Activated CD8-positive, alpha-beta memory T cell treated with anti-CD3 and anti-CD28 coated beads, Interleukin-2, amount 10 ng/mL, durations not matched to agents 7 days and 5 days (primary cell): ENCODE data around the gene RNPEP. TPM values are rescaled to one million over a fixed set of nuclear protein-coding genes. Genes with fewer than 3 reads are reported as not detected.
"Not testable (repeated sequence)": the region's sequence is repeated elsewhere in the genome, so short reads cannot be mapped to it uniquely, and the experiment has no call there.

Experiments used
- ATAC-seq: fragments of 150-1000 bp; cut with Tn5 transposase; one replicate; pipeline ENCODE4 v1.10.0; 2021; ENCODE audit warnings: moderate library complexity
- CTCF ChIA-PET: fragments of 350-600 bp; sonication (Branson Sonifier 250); formaldehyde crosslinking; loops from one replicate; lab custom pipeline; 2021; ENCODE audit warnings: antibody characterized with exemption; lab: Charles Lee
- DNase-seq: peaks from one replicate; pipeline ENCODE4 v3.0.0-alpha.2; 2020
- H3K27ac Mint-ChIP-seq: one replicate; pipeline ENCODE4 v1.8.0; 2021; ENCODE audit warnings: mild to moderate bottlenecking, mixed read lengths
- H3K27me3 Mint-ChIP-seq: one replicate; pipeline ENCODE4 v1.8.0; 2021; ENCODE audit warnings: mixed read lengths
- H3K36me3 Mint-ChIP-seq: one replicate; pipeline ENCODE4 v1.8.0; 2021; ENCODE audit warnings: mild to moderate bottlenecking, mixed read lengths
- H3K4me1 Mint-ChIP-seq: one replicate; pipeline ENCODE4 v1.8.0; 2021; ENCODE audit warnings: mixed read lengths
- H3K4me3 Mint-ChIP-seq: one replicate; pipeline ENCODE4 v1.8.0; 2021; ENCODE audit warnings: mild to moderate bottlenecking, moderate library complexity, mixed read lengths
- H3K9me3 Mint-ChIP-seq: one replicate; pipeline ENCODE4 v1.8.0; 2022; ENCODE audit warnings: low read depth, mixed read lengths
- total RNA-seq, 2 experiments: library from RNA; stranded (reverse); gene quantifications; one replicate each; pipeline ENCODE4 v1.2.3, GENCODE V29; 2021

The RNPEP gene
- total RNA-seq, 2 experiments from 2014 or later: 38.3 to 40.4 TPM

DNA sequence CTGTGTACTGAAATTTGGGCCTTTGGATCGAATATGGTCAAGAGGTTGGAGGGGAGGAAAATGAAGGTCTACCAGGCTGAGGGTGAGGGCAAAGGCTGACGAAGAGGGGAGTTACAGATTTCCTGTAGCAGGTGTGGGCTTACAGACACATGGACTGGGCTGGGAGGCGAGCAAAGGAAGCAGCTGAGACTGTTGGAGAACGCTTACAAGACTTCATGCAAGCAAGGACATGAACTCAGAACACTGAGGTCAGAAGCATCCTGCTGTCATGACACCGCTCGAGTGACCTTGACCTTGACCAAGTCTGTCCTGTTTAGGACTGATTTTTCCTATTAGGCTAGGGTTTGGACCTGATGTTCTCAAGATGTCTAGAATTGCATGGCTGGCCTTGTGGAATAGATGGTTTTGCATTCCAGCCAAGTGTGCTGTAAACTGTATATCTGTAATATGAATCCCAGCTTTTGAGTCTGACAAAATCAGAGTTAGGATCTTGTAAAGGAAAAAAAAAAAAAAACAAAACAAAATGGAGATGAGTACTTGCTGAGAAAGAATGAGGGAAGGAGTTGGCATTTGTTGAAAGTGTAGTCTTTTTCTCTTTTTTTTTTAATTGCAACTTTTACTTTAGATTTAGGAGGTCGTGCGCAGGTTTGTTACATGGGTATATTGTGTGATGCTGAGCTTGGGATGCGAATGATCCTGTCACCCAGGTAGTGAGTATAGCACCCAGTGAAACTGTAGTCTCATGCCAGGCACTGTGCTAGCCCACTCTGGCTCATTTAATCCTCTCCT lies 33.8 kb downstream of the RNPEP start:
- Mint-ChIP-seq H3K9me3 (no peaks in the 10 kb centered on the region), H3K36me3 (no peaks in the 10 kb centered on the region), H3K4me1 (peaks cover 5% of the 10 kb centered on the region), H3K27ac (no peak overlapping the region), H3K4me3 (no peak overlapping the region), H3K27me3 (peaks cover 4% of the 10 kb centered on the region)
- ATAC-seq (no peak), DNase-seq (no peak)
- CTCF ChIA-PET: interaction anchor here (0.9 to 1.2 kb wide), 2 partner anchors 14 to 17 kb away, joined by 3 read pairs; no protein-coding TSS in a partner anchor

DNA sequence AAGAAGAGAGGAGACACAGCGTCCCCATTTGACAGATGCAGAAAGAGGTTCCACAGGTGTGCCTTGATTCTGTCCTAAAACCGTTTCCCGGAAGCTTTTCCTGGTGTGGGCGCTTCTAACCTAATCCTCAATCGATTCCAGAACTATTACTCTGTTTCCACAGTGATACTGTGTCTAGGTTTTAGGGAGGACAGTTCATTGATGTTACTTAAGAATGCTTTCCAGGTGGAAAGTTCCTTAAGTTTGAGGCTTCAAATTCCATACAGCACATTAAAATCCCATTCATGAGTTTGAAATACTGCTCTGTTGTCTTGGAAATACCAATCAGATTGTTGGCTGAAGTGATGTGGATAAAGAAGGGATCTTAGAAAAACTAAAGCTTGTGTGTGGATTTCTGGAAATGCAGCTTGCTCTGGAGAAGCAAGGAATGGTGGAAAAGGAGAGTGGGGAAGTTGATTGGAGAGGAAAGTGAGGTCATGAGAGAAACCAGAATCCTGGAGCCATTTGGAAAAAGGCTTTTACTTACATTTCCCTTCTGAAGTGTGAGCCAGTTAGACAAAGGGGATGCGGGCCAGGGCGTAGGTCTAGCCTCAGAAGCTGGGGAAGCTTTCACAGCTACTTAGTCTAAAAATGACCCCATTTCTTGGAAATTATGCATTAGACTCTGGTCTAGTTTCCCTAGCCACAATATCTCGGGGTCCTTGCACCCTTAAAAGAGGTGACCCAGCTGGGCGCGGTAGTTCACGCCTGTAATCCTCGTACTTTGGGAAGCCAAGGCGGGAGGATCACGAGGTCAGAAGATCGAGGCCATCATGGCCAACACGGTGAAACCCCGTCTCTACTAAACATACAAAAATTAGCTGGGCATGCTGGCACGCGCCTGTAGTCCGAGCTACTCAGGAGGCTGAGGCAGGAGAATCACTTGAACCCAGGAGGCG lies 34.6 kb downstream of the RNPEP start:
- Mint-ChIP-seq H3K27ac (no peak overlapping the region), H3K9me3 (no peaks in the 10 kb centered on the region), H3K4me1 (peaks cover 5% of the 10 kb centered on the region), H3K4me3 (no peak overlapping the region), H3K36me3 (no peaks in the 10 kb centered on the region), H3K27me3 (peaks cover 7% of the 10 kb centered on the region)
- ATAC-seq: no peak
- CTCF ChIA-PET: interaction anchor here (0.8 kb wide), 1 partner anchor 8 kb away, joined by 3 read pairs; no protein-coding TSS in a partner anchor
- no peak for DNase-seq

DNA sequence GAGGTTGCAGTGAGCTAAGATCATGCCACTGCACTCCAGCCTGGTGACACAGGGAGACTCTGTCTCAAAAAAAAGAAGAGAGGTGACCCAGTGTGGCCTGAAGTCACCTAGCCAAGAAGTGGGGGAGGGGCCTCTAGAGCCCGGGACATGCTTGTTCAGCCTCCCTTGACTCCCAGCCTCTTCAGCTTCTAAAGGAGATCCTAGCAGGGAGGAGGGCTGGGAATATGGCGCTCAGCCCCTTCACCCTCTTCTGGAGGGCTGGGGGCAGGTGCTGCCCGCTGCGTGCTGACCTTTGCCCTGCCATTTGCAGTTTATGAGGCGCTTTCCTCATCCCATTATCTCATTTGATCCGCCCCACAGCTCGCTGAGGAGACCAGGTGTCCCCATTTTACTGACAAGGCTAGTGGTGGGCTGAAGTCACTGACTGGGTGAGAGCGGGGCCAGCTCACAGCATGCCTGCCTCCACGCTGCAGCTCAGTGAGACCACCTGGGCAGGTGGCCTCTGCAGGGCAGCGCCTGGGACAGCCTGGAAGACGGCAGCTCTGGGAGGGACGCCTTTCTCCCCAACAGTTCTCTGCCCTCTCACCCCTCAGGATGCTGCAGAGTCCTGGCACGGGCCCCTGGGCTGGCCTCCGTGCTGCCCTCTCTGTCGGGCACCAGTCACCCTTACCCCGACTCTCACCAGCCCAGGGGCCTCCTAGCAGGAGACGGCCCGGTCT lies 35.5 kb downstream of the RNPEP start:
- Mint-ChIP-seq H3K36me3 (no peaks in the 10 kb centered on the region), H3K27me3 (peaks cover 7% of the 10 kb centered on the region), H3K9me3 (no peaks in the 10 kb centered on the region), H3K4me3 (no peak overlapping the region), H3K4me1 (peaks cover 5% of the 10 kb centered on the region), H3K27ac (no peak overlapping the region)
- CTCF ChIA-PET: no interaction called here
- DNase-seq (no peak), ATAC-seq (no peak)

DNA sequence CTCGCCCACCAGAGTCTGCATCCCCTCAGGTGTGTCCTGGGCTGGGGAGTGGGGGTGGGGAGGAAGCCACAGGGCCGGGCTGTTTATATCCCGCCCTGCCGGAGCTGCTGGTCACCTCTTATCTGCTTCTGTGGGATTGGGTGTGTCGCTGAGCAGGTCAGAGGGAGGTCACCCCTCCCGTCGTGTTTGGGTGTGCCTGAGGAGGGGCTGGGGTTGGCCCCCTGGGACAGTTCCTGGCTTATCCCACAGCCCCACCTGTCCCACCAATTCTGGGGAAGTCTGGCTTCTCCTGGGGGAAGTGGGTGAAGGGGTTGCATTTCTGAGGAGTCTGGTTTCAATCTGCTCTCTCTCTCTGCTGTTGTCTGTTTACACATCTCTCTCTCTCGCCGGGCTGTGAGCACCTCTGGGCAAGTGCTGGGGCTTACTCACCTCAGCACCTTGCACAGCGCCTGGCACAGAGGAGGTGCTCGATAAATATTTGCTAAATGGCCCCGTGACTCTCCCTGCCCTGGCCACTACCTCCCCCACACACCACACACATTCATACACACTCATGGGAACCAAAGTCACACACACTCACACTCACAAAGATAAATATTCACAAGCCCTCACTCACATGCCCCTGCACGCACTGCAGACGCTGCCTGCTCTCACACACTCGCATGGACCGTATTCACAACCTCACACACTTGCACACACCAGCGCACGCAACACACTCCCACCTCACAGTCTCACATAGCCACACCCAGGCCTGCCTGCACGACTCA lies 36.2 kb downstream of the RNPEP start:
- Mint-ChIP-seq H3K4me3 (no peak overlapping the region), H3K27ac (no peak overlapping the region), H3K9me3 (no peaks in the 10 kb centered on the region), H3K27me3 (peaks cover 11% of the 10 kb centered on the region), H3K36me3 (no peaks in the 10 kb centered on the region), H3K4me1 (peaks cover 5% of the 10 kb centered on the region)
- DNase-seq: no peak
- CTCF ChIA-PET: interaction anchor here (0.6 kb wide), 1 partner anchor 33 kb away, joined by 3 read pairs; no protein-coding TSS in a partner anchor
- ATAC-seq: no peak

DNA sequence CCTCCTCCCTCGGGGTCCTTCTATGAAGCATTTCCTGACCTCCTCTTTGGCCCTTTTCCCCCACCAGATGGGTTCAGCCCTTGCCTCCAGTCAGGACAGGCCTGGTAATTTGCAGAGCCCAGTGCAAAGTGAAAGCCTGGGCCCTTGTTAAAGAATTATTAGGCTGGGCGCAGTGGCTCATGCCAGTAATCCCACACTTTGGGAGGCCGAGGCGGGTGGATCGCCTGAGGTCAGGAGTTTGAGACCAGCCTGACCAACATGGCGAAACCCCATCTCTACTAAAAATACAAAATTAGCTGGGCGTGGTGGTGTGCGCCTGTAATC lies 36.7 kb downstream of the RNPEP start:
- CTCF ChIA-PET: interaction anchor here (0.6 kb wide), 1 partner anchor 32 kb away, joined by 3 read pairs; no protein-coding TSS in a partner anchor
- H3K36me3 Mint-ChIP-seq: not testable (repeated sequence)
- H3K27me3 Mint-ChIP-seq: peaks cover 11% of the 10 kb centered on the region

DNA sequence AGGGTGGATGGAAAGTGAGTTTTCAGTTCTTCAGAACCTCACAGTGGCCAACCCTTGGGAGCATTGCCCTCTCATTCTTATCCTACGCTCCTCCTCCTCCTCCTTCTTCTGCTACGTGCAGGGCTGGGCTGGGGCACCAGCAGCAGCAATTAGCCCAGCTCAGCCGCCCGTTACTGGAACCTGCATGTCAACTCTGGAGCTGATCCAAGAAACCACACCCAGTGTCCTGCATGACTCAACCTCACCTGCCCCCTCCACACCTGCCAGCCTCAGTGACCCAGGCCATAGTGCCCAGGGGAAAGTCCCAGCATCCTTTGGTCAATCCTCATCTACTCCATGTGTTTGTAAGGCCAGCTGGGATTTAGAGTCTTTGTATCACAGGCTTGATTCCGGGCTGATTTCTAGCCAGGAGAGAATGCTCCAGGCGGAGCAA lies 40.6 kb downstream of the RNPEP start:
- H3K27ac Mint-ChIP-seq: no peak overlapping the region
- ATAC-seq (no peak), DNase-seq (no peak)
- H3K4me3 Mint-ChIP-seq: no peak overlapping the region
- no peaks in the 10 kb centered on the region for H3K36me3 Mint-ChIP-seq
- CTCF ChIA-PET: no interaction called here
- H3K4me1 Mint-ChIP-seq: peaks cover 5% of the 10 kb centered on the region
- no peaks in the 10 kb centered on the region for H3K9me3 Mint-ChIP-seq
- peaks cover 12% of the 10 kb centered on the region for H3K27me3 Mint-ChIP-seq

More for the DNA sequence above, 36.7 kb downstream of the RNPEP start:
- H3K9me3 Mint-ChIP-seq, H3K27ac Mint-ChIP-seq, H3K4me1 Mint-ChIP-seq, ATAC-seq, DNase-seq, H3K4me3 Mint-ChIP-seq: not testable (repeated sequence)

DNA sequence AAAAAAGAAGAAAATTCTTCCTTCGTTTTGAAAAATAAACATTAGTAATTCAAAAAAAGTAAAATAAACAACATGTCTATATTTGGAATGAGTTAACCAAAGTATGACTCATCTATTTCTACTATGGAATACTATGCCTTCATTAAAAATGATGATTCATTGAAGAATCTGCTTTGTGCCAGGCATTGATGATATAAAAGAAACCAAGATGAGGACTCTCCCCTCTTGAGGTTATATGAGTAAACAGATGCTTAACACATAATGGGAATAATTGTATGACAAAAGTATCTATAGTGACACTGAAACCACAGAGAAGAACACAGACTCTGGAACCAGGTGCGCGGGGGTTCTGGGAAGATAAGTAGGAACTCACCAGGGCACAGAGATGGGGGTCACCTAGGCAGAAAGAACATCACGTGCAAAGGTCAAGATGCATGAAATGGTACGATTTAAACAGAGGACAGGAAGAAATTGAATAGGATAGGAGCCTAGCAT lies 46.8 kb downstream of the RNPEP start:
- no peak overlapping the region for H3K27ac Mint-ChIP-seq
- no peaks in the 10 kb centered on the region for H3K4me1 Mint-ChIP-seq
- no peak overlapping the region for H3K4me3 Mint-ChIP-seq
- ATAC-seq: no peak
- DNase-seq: no peak
- no peaks in the 10 kb centered on the region for H3K9me3 Mint-ChIP-seq
- peaks cover 8% of the 10 kb centered on the region for H3K27me3 Mint-ChIP-seq
- H3K36me3 Mint-ChIP-seq: no peaks in the 10 kb centered on the region
- CTCF ChIA-PET: no interaction called here

DNA sequence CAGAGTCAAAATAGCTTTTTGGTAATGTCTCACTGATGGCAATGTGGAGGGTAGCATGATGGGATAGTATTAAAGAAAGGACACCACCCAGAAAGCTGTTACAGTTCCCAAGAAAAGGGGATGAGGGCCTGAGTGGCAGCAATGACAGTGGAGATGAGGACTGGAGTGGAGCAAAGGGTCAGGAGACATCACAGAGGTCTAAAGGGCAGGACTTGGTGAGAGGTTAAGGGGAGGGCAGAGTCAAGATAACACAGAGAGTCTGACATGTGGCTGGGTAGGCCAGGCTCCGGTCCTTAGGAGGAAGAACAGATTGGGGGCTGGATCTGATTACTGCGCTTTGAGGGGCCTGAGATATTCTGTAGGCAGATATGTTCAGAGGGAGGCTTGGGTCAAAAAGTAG lies 47.3 kb downstream of the RNPEP start:
- no peak overlapping the region for H3K27ac Mint-ChIP-seq
- H3K4me3 Mint-ChIP-seq: no peak overlapping the region
- no peak for DNase-seq
- CTCF ChIA-PET: no interaction called here
- H3K4me1 Mint-ChIP-seq: no peaks in the 10 kb centered on the region
- H3K9me3 Mint-ChIP-seq: no peaks in the 10 kb centered on the region
- no peaks in the 10 kb centered on the region for H3K36me3 Mint-ChIP-seq
- peaks cover 8% of the 10 kb centered on the region for H3K27me3 Mint-ChIP-seq
- no peak for ATAC-seq

DNA sequence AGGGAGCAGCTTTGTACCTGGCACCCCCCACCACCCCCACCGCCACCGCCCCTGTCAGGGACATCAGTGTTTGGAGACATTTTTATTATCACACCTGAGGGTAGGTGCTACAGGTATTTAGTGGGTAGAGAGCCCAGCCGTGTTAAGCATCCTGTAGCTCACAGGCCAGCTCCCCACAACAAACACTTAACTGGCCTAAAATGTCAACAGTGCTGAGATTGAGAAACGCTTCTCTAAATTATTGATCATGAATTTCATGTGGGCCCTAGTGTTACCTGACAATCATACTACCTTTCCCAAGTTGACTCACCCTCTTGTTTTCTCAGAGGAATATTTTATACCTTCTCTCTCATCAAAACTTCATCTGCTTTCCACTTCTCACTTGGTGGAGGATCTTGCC lies 49.3 kb downstream of the RNPEP start:
- ATAC-seq: no peak
- Mint-ChIP-seq H3K9me3 (no peaks in the 10 kb centered on the region), H3K27ac (no peak overlapping the region), H3K4me3 (no peak overlapping the region), H3K4me1 (no peaks in the 10 kb centered on the region), H3K36me3 (no peaks in the 10 kb centered on the region), H3K27me3 (peaks cover 3% of the 10 kb centered on the region)
- CTCF ChIA-PET: no interaction called here
- DNase-seq: no peak

DNA sequence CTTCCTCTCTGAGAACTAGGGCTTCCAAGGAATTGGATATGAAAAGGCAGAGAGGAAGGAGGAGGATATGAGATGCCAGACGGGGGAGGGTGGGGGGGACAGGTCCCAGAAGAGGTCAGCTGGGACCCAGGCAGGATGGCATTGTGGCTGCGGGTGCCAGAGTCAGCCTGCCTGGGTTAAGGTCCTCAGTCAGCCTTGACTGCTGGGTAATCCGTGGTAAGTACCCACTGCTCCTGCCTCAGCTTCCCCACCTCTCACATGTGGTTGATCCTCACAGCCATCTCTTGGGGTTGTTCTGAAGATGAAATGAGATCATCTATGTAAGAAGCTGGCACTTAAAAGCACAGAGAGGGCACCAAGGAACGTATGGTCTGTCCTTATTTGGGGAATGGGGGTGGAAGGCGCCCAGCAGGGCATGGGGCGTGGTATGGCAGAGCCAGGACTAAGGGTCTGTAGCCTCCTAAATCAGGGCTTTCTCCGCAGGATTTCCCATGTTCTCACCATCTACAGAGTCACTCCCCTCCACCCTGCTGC lies 51.8 kb downstream of the RNPEP start:
- peaks cover 6% of the 10 kb centered on the region for H3K27me3 Mint-ChIP-seq
- DNase-seq: no peak
- H3K4me1 Mint-ChIP-seq: no peaks in the 10 kb centered on the region
- H3K9me3 Mint-ChIP-seq: no peaks in the 10 kb centered on the region
- no peak overlapping the region for H3K4me3 Mint-ChIP-seq
- no peak overlapping the region for H3K27ac Mint-ChIP-seq
- no peaks in the 10 kb centered on the region for H3K36me3 Mint-ChIP-seq
- CTCF ChIA-PET: no interaction called here
- ATAC-seq: no peak

DNA sequence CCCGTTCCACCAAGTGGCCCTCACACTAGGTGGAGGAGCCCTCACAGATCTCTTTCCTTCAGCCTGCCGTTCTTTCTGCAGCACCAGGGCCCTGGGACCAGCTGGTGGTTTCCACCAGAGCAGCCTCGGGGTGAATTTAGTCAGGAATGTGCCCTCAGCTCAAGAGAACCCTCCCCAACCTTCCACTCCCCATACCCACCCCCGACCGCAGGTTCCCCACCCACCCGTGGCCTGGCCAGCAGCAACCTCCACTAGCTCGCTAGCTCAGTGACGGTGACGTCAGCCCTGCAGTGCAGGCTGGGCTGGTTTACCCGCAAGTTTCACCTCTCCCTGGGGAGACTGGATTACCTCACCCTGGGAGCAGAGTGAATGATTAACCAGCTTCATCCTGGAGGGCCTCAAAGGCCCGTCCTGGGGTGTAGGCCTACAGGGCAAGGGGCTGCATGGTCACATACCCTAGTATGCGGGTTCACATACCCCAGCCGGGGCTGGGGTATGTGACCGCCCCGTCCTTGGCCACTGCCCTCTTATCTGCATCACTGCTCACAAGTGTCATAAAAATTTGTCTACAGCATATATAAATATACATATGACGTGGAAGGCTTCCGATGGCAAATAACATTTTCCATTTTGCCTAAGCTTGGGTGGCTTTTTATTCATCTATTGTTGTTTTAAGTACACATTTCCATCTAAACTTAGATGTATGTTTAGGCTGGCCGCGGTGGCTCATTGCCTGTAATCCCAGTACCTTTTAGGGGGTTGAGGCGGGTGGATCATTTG lies 52.4 kb downstream of the RNPEP start:
- CTCF ChIA-PET: no interaction called here
- no peak for DNase-seq
- Mint-ChIP-seq H3K4me3 (no peak overlapping the region), H3K27me3 (peaks cover 6% of the 10 kb centered on the region), H3K9me3 (no peaks in the 10 kb centered on the region), H3K4me1 (no peaks in the 10 kb centered on the region), H3K27ac (no peak overlapping the region), H3K36me3 (no peaks in the 10 kb centered on the region)
- peak; percentile 57 for ATAC-seq
